Stimulated activated CD4-positive, alpha-beta T cell treated with anti-CD3 and anti-CD28 coated beads, Interleukin-2, amount 100 ng/mL, for 4 hours (primary cell): ENCODE measurements around the gene DIS3L2.
"Not testable (repeated sequence)": the region's sequence is repeated elsewhere in the genome, so short reads cannot be mapped to it uniquely, and the experiment has no call there.

ENCODE experiments used
- DNase-seq: peaks from one replicate; pipeline ENCODE4 v3.0.0-alpha.2; 2020; ENCODE audit warnings: low read depth

DIS3L2 gene

GRCh38 chr2:232321817-232322559 is 360.5 kb downstream of the DIS3L2 start:
- no peak for DNase-seq

GRCh38 chr2:232322560-232323327 is 361.2 kb downstream of the DIS3L2 start:
- peak; percentile 21 for DNase-seq

GRCh38 chr2:232323328-232323650 is 361.8 kb downstream of the DIS3L2 start:
- no peak for DNase-seq

GRCh38 chr2:232323967-232324366 is 362.5 kb downstream of the DIS3L2 start:
- DNase-seq: not testable (repeated sequence)

- DNase-seq: no peak
Observed at GRCh38 chr2:232324778-232325177, 363.3 kb downstream of the DIS3L2 start.

- no peak for DNase-seq
Observed at GRCh38 chr2:232325324-232326273, 364.1 kb downstream of the DIS3L2 start.

GRCh38 chr2:232326274-232327104 is 365.0 kb downstream of the DIS3L2 start:
- DNase-seq: not testable (repeated sequence)

- peak; percentile 65 for DNase-seq
Observed at GRCh38 chr2:232327105-232328031, 365.9 kb downstream of the DIS3L2 start.

GRCh38 chr2:232328032-232328422 is 366.5 kb downstream of the DIS3L2 start:
- no peak for DNase-seq

- no peak for DNase-seq
Observed at GRCh38 chr2:232328516-232329460, 367.3 kb downstream of the DIS3L2 start.

GRCh38 chr2:232329716-232330067 is 368.2 kb downstream of the DIS3L2 start:
- no peak for DNase-seq

GRCh38 chr2:232330068-232330999 is 368.8 kb downstream of the DIS3L2 start:
- no peak for DNase-seq

- DNase-seq: not testable (repeated sequence)
Observed at GRCh38 chr2:232331061-232331460, 369.5 kb downstream of the DIS3L2 start.

GRCh38 chr2:232331641-232332040 is 370.1 kb downstream of the DIS3L2 start:
- DNase-seq: not testable (repeated sequence)

- DNase-seq: not testable (repeated sequence)
Observed at GRCh38 chr2:232332244-232332939, 370.9 kb downstream of the DIS3L2 start.

- no peak for DNase-seq
Observed at GRCh38 chr2:232332940-232333259, 371.4 kb downstream of the DIS3L2 start.

GRCh38 chr2:232333361-232334135 is 372.0 kb downstream of the DIS3L2 start:
- DNase-seq: no peak
